IMR-90 (cell line): ENCODE results near the gene LZTS3.

Experiments used
- FOS ChIP-seq: fragments of 150-350 bp; IDR thresholded peaks from 2 replicates; pipeline ENCODE4 v1.6.1; 2016; ENCODE audit warnings: low read depth, low read length
- MAZ ChIP-seq: IDR thresholded peaks from 2 replicates; pipeline ENCODE4 v1.6.1; 2012; ENCODE audit warnings: low read depth, mild to moderate bottlenecking, low read length, improper control_type of control experiment, moderate library complexity, borderline replicate concordance
- RFX5 ChIP-seq: IDR thresholded peaks from 2 replicates; pipeline ENCODE4 v1.8.0; 2012; ENCODE audit warnings: low read depth, mild to moderate bottlenecking, low read length, moderate library complexity
- SMC3 ChIP-seq: fragments of 150-350 bp; IDR thresholded peaks from 2 replicates; pipeline ENCODE4 v1.6.1; 2016; ENCODE audit warnings: low read depth, mild to moderate bottlenecking, antibody characterized with exemption, low read length, moderate library complexity
- TF ChIP-seq, protein P1 (sequence below): conservative IDR thresholded peaks from 2 replicates; pipeline ENCODE4 v1.5.1; 2012; ENCODE audit warnings: mild to moderate bottlenecking, low read depth, low read length, improper control_type of control experiment

DNA sequence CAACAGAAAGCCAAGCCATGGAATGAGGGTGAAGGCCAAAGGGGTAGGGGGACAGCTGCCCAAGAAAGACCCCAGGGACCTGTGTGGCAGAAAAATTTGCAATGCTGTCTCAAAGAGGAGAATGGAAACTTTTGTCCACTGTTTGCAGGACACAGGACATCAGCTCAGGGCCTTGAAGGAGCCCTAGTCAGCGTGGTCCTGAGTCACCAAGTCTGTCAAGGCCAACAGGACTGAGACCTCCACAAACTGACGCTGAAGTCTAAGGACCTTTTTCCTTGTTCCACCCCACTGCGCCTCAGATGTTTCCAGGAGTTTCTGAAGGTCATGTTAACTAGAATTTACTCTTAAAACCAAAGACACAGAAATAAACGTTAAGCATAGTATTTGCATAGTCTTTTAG is 57.0 kb downstream of the LZTS3 start:
- TF ChIP-seq, protein P1, sequence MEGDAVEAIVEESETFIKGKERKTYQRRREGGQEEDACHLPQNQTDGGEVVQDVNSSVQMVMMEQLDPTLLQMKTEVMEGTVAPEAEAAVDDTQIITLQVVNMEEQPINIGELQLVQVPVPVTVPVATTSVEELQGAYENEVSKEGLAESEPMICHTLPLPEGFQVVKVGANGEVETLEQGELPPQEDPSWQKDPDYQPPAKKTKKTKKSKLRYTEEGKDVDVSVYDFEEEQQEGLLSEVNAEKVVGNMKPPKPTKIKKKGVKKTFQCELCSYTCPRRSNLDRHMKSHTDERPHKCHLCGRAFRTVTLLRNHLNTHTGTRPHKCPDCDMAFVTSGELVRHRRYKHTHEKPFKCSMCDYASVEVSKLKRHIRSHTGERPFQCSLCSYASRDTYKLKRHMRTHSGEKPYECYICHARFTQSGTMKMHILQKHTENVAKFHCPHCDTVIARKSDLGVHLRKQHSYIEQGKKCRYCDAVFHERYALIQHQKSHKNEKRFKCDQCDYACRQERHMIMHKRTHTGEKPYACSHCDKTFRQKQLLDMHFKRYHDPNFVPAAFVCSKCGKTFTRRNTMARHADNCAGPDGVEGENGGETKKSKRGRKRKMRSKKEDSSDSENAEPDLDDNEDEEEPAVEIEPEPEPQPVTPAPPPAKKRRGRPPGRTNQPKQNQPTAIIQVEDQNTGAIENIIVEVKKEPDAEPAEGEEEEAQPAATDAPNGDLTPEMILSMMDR: no peak
- no peak for TF ChIP-seq RFX5
- TF ChIP-seq MAZ: no peak
- TF ChIP-seq FOS: no peak
- TF ChIP-seq SMC3: no peak
